DND-41 (cell line): ENCODE results near the gene PDS5A.

ENCODE experiments used
- CTCF ChIP-seq: IDR thresholded peaks from 2 replicates; pipeline ENCODE4 v1.5.1; 2012; ENCODE audit warnings: borderline replicate concordance, low read length, moderate library complexity, mild to moderate bottlenecking; ENCODE audit not compliant: poor library complexity, severe bottlenecking; ENCODE audit errors: extremely low read depth
- EZH2 ChIP-seq: IDR thresholded peaks from 3 replicates; pipeline ENCODE4 v1.6.1; 2012; ENCODE audit warnings: borderline replicate concordance, low read depth, mild to moderate bottlenecking, moderate library complexity, low read length, inconsistent platforms; ENCODE audit not compliant: severe bottlenecking

GRCh38 chr4:39899291-39899690 is 78.4 kb downstream of the PDS5A start:
- TF ChIP-seq CTCF (no peak), EZH2 (no peak)
